GM12892 (cell line): Measurements from ENCODE around the gene SRD5A1.

Source experiments
- POLR2A ChIP-seq: IDR thresholded peaks from 2 replicates; pipeline ENCODE4 v1.6.1; 2011; ENCODE audit warnings: low read depth, low read length, control low read depth
- POLR2AphosphoS5 ChIP-seq: IDR thresholded peaks from 2 replicates; pipeline ENCODE4 v1.6.1; 2011; ENCODE audit warnings: low read depth, low read length, control low read depth

DNA sequence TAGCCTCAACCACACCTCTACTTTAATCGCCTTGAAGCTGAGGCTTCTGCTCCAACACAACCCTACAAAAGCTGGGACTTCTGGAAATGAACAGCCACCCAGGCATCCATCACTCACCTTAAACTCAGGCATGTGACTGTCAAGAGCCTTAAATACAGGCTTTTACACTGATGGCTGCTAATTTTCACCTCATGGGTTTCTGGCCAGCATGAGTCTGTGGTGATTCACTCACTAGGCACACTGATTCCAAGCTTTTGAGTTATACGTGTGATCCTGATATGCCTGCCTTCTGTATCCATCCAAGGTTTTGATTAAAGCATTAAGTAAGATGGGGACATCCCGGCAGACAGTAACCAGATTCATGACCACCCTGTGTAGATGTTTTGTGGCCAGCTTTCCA, 9.3 kb upstream of the SRD5A1 start:
- TF ChIP-seq POLR2A (no peak; the same call in 1 of the 2 replicates), POLR2AphosphoS5 (no peak)
